Large intestine (tissue), 3 donors: ENCODE measurements around the gene TOM1L1. TPM values are rescaled to one million over a fixed set of nuclear protein-coding genes. Genes with fewer than 3 reads are reported as not detected.

Source experiments
- DNase-seq, 2 donors: peaks; one replicate each; pipeline versions ENCODE4 v3.0.0 to v3.0.0-alpha.2; 2013
- H3K27ac ChIP-seq: one replicate; pipeline ENCODE4 v1.5.1; 2013; ENCODE audit warnings: low read length
- H3K27me3 ChIP-seq: 2 replicates; pipeline ENCODE4 v1.6.1; 2013; ENCODE audit warnings: low read length; ENCODE audit not compliant: control insufficient read depth, insufficient read depth
- H3K36me3 ChIP-seq: 2 replicates; pipeline ENCODE4 v1.6.1; 2013; ENCODE audit warnings: low read length; ENCODE audit not compliant: control insufficient read depth, insufficient read depth
- H3K4me1 ChIP-seq: one replicate; pipeline ENCODE4 v1.6.1; 2013; ENCODE audit warnings: low read length; ENCODE audit not compliant: control insufficient read depth, insufficient read depth
- H3K4me3 ChIP-seq: one replicate; pipeline ENCODE4 v1.5.1; 2013; ENCODE audit warnings: low read length
- H3K9me3 ChIP-seq: one replicate; pipeline ENCODE4 v1.6.1; 2013; ENCODE audit warnings: mild to moderate bottlenecking, low read depth, low read length, moderate library complexity; ENCODE audit not compliant: control insufficient read depth
- WGBS: methylation state at CpG from one replicate; pipeline ENCODE4 v1.1.5; 2013; ENCODE audit warnings: low lambda C conversion rate; ENCODE audit not compliant: insufficient coverage; 5-methylcytosine and 5-hydroxymethylcytosine counted together
- polyA plus RNA-seq: library from polyadenylated mRNA; unstranded; fragments of 120-200 nt; gene quantifications from one replicate; pipeline ENCODE4 v1.2.1, GENCODE V29; 2013

The TOM1L1 gene
- polyA plus RNA-seq, 1 donor = 107 TPM

- 100% methylated on average over 1 of the region's 5 CpGs for WGBS
- DNase-seq = peak; percentile 56 to 75
- peaks cover 10% of the 10 kb centered on the region for H3K36me3 ChIP-seq
Observed at GRCh38 chr17:54907376-54907775, 6.7 kb downstream of the TOM1L1 start.

GRCh38 chr17:54909766-54910165, 9.1 kb downstream of the TOM1L1 start:
- no peak overlapping the region for H3K4me3 ChIP-seq
- 100% methylated on average over 2 of the region's 2 CpGs for WGBS
- H3K27ac ChIP-seq = no peak overlapping the region
- no peaks in the 10 kb centered on the region for H3K27me3 ChIP-seq
- no peak for DNase-seq
- peaks cover 10% of the 10 kb centered on the region for H3K4me1 ChIP-seq
- H3K9me3 ChIP-seq = no peaks in the 10 kb centered on the region
- peaks cover 25% of the 10 kb centered on the region for H3K36me3 ChIP-seq

More at GRCh38 chr17:54907376-54907775, 6.7 kb downstream of the TOM1L1 start:
- H3K4me1 ChIP-seq = peaks cover 13% of the 10 kb centered on the region
- peak overlapping the region; percentile 34 for H3K27ac ChIP-seq
- no peaks in the 10 kb centered on the region for H3K27me3 ChIP-seq
- H3K9me3 ChIP-seq = no peaks in the 10 kb centered on the region
- H3K4me3 ChIP-seq = no peak overlapping the region

GRCh38 chr17:54916721-54917120, 16.1 kb downstream of the TOM1L1 start:
- Histone ChIP-seq H3K27me3 (no peaks in the 10 kb centered on the region), H3K36me3 (peaks cover 52% of the 10 kb centered on the region), H3K4me1 (no peaks in the 10 kb centered on the region), H3K4me3 (no peak overlapping the region), H3K9me3 (peaks cover 5% of the 10 kb centered on the region), H3K27ac (no peak overlapping the region)
- WGBS = 100% methylated on average over 1 of the region's 2 CpGs
- no peak for DNase-seq

GRCh38 chr17:54919425-54919824, 18.8 kb downstream of the TOM1L1 start:
- H3K27me3 ChIP-seq = no peaks in the 10 kb centered on the region
- H3K36me3 ChIP-seq = peaks cover 41% of the 10 kb centered on the region
- no peak for DNase-seq
- no peak overlapping the region for H3K4me3 ChIP-seq
- peaks cover 5% of the 10 kb centered on the region for H3K9me3 ChIP-seq
- H3K27ac ChIP-seq = no peak overlapping the region
- H3K4me1 ChIP-seq = no peaks in the 10 kb centered on the region

DNA sequence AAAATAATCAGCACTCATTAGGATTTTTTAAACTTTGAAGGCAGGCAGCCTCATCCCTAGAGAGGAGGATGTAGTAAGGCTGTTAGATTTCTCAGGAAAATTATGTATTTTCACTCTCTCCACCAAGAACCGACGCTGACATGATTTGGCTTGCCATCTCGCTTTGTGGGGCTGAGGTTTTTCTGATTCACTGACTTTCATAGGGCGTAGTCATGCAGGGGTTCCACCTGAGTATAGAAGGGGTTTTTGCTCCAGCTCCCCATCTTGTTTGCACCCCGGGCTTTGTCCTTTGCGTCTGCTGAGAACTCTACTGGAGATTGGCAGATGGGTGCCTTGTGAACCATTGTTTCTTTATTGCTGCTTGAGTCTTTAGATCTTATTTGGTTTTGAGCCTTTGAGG, 20.2 kb downstream of the TOM1L1 start:
- Histone ChIP-seq H3K27me3 (no peaks in the 10 kb centered on the region), H3K36me3 (peaks cover 39% of the 10 kb centered on the region), H3K4me3 (no peak overlapping the region), H3K4me1 (no peaks in the 10 kb centered on the region), H3K27ac (no peak overlapping the region), H3K9me3 (peaks cover 5% of the 10 kb centered on the region)
- DNase-seq = no peak
- no CpG with 5 or more reads among the region's 6 CpGs for WGBS

GRCh38 chr17:54924405-54924804, 23.8 kb downstream of the TOM1L1 start:
- Histone ChIP-seq H3K9me3 (no peaks in the 10 kb centered on the region), H3K4me1 (peaks cover 2% of the 10 kb centered on the region), H3K27me3 (no peaks in the 10 kb centered on the region), H3K27ac (no peak overlapping the region), H3K36me3 (peaks cover 26% of the 10 kb centered on the region), H3K4me3 (no peak overlapping the region)
- no peak for DNase-seq
- no CpG with 5 or more reads among the region's 5 CpGs for WGBS

- H3K9me3 ChIP-seq = no peaks in the 10 kb centered on the region
- no peak overlapping the region for H3K27ac ChIP-seq
- peaks cover 5% of the 10 kb centered on the region for H3K4me1 ChIP-seq
- WGBS = 100% methylated on average over 1 of the region's 3 CpGs
- H3K36me3 ChIP-seq = peaks cover 29% of the 10 kb centered on the region
- DNase-seq = no peak
- no peak overlapping the region for H3K4me3 ChIP-seq
- H3K27me3 ChIP-seq = no peaks in the 10 kb centered on the region
Observed at GRCh38 chr17:54927525-54927924, 26.9 kb downstream of the TOM1L1 start.

- Histone ChIP-seq H3K4me1 (peaks cover 37% of the 10 kb centered on the region), H3K36me3 (peaks cover 30% of the 10 kb centered on the region), H3K27ac (peak overlapping the region; percentile 52), H3K9me3 (no peaks in the 10 kb centered on the region), H3K4me3 (no peak overlapping the region), H3K27me3 (no peaks in the 10 kb centered on the region)
- WGBS = no CpG with 5 or more reads among the region's 1 CpG
- DNase-seq = no peak
Observed at GRCh38 chr17:54932711-54933110, 32.1 kb downstream of the TOM1L1 start.

DNA sequence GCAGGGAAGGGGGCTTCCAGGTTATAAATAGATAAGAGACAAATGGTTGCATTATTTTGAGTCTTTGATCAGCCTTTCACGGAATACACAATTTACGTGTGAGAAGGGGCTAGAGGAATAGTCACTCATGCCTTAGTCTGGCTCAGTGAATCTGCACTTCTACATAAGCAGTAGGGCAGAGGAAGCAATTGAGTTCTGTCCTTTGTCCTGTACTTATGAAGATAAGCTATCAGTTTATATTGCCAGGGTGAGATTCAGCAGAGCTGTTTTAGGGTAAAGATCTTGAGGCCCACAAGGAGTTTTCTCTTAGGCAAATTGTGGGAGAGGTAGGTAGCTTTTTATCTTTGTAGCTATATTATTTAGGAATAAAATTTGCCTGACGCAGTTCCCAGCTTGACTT, 33.3 kb downstream of the TOM1L1 start:
- peak; percentile 68 to 80 for DNase-seq
- Histone ChIP-seq H3K27ac (peak overlapping the region; percentile 52), H3K4me3 (no peak overlapping the region), H3K4me1 (peaks cover 35% of the 10 kb centered on the region), H3K9me3 (no peaks in the 10 kb centered on the region), H3K36me3 (peaks cover 34% of the 10 kb centered on the region), H3K27me3 (no peaks in the 10 kb centered on the region)
- WGBS = 20% methylated on average over 1 of the region's 3 CpGs

DNA sequence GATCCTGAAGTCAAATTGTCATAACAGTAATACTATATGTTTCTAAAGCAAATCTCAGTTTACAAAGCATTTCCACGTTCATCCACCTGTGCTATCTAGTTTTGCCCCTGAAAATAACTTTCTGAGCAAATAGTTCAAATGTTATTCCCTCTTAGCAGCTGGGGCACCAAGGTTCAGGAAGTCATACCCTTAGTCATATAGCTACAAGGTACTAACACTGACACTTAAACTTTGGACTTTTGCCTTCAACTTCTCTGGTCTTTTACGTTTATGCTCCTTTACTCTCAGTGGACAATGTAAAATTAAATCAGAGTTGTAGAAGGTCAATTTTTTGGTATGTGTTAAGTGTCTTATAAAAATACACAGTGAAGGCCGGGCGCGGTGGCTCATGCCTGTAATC, 34.8 kb downstream of the TOM1L1 start:
- H3K4me3 ChIP-seq = no peak overlapping the region
- no CpG with 5 or more reads among the region's 5 CpGs for whole genome bisulfite sequencing
- DNase-seq = peak; percentile 24 to 72
- peak overlapping the region; percentile 52 for H3K27ac ChIP-seq
- H3K9me3 ChIP-seq = no peaks in the 10 kb centered on the region
- peaks cover 35% of the 10 kb centered on the region for H3K4me1 ChIP-seq
- no peaks in the 10 kb centered on the region for H3K27me3 ChIP-seq
- peaks cover 38% of the 10 kb centered on the region for H3K36me3 ChIP-seq

- WGBS = no CpG with 5 or more reads among the region's 5 CpGs
- DNase-seq = no peak
- Histone ChIP-seq H3K4me1 (peaks cover 35% of the 10 kb centered on the region), H3K27me3 (no peaks in the 10 kb centered on the region), H3K4me3 (no peak overlapping the region), H3K36me3 (peaks cover 30% of the 10 kb centered on the region), H3K27ac (no peak overlapping the region), H3K9me3 (no peaks in the 10 kb centered on the region)
Observed at GRCh38 chr17:54937018-54937417, 36.4 kb downstream of the TOM1L1 start.
